Fibroblast of mammary gland (primary cell): ENCODE measurements around the gene AGRP.

Experiments
- DNase-seq: peaks from one replicate; pipeline ENCODE4 v3.0.0-alpha.2; 2010; ENCODE audit warnings: low read depth
- H3K4me3 ChIP-seq: 2 replicates; pipeline ENCODE4 v1.5.1; 2011; ENCODE audit warnings: low read depth, mild to moderate bottlenecking, low read length, moderate library complexity; ENCODE audit not compliant: control insufficient read depth
- CTCF ChIP-seq: conservative IDR thresholded peaks from 2 replicates; pipeline ENCODE4 v1.5.1; 2011; ENCODE audit warnings: low read depth, low read length, inconsistent platforms; ENCODE audit not compliant: control insufficient read depth, insufficient read depth

AGRP gene

DNA sequence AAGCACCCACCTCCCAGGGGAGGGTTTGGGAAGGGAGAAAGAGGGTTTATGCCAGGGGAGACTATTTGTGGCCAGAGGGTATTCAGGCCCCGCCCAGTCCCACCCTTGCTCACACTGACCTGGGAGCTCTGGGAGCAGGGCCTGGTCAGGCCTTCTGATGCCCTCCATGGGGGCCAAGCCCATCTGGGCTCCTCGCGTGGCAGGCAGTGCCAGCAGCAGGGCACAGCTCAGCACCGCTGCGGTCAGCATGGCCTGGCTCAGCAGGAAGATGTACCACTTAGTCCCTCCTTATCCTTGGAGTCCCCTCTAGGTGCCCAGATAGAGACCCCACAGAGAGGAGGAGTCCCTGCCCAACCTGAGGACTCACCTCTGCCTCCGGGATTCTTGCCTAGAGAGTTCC, at the start of gene AGRP:
Gene AGRP (minus strand): TSS at position 398 of the 400 bp plus-strand sequence. CDS start 149 bp downstream, at position 249.
- TF ChIP-seq CTCF, result no peak
- no peak within 1 kb of the TSS for H3K4me3 ChIP-seq
- DNase-seq, result no peak

DNA sequence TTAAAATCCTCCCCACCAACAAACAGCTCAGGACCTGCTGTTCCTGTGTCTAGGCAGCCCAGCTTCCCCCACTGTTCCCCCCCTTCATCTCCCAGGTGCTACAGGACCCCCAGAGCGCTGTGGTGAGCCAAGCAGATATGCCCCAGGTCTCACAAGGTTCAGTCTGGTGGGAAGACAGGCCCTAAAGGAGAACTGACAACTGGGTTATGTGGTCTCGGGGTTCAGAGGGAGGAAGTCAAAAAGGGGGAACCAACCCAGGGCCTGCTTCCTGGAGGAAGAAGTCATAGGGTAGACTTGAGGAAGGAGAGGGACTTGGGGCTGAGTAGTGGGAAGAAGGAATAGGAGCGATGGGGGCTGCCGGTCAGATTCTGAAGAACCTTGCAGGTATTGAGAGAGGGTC, 47.9 kb upstream of the AGRP start:
- DNase-seq, result no peak
- no peak for TF ChIP-seq CTCF
- no peak overlapping the region for H3K4me3 ChIP-seq

DNA sequence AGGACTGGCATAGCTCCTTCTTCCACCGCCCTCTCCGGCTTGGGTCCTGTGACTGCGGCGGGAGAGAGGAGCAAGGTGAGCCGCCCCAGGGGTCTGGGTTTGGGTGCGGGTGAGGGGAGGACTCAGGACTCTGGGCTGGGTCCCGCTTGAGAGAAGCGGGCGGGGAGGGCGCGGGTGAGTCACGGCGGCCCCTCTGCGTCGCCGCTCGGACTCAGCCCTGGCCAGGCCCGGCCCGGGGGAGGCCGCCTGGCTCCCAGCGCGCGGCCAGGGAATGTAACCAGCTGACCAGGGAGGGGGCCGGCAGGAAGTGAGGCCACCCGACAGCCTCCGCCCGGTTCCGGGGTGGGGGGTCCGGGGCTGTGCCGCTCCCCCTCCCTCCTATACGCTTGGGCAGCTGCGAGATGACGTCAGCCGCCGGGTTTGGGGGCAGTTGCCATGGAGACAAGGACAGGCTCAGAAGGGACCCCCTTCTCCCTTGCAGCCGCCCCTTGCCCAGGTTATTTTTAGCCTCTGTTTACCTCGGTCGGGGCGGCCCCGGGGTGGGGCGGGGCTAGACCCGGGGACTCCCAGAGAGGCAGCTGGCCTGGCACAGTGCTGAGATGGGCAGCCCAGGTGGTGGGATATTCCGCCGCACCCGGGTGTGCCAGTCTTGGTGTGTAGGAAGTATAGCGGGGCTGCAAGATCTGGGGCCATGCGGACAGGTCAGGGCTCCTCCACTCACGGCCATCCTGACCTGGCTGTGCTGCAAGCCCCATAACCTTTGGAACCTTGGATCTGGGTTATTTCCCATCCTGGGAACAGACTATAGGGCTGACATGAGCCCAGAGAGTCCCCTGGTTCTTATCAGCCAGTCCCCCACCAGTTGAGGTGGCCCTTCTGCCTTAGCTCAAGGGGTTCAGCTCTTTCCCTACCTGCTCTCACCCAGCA, 46.9 kb upstream of the AGRP start:
- DNase-seq, result peak; percentile 62
- no peak for TF ChIP-seq CTCF
- peak overlapping the region; percentile 83 for H3K4me3 ChIP-seq

GRCh38 chr16:67529582-67530012, 46.2 kb upstream of the AGRP start:
- no peak for TF ChIP-seq CTCF
- H3K4me3 ChIP-seq, result peak overlapping the region; percentile 83
- peak; percentile 36 for DNase-seq

DNA sequence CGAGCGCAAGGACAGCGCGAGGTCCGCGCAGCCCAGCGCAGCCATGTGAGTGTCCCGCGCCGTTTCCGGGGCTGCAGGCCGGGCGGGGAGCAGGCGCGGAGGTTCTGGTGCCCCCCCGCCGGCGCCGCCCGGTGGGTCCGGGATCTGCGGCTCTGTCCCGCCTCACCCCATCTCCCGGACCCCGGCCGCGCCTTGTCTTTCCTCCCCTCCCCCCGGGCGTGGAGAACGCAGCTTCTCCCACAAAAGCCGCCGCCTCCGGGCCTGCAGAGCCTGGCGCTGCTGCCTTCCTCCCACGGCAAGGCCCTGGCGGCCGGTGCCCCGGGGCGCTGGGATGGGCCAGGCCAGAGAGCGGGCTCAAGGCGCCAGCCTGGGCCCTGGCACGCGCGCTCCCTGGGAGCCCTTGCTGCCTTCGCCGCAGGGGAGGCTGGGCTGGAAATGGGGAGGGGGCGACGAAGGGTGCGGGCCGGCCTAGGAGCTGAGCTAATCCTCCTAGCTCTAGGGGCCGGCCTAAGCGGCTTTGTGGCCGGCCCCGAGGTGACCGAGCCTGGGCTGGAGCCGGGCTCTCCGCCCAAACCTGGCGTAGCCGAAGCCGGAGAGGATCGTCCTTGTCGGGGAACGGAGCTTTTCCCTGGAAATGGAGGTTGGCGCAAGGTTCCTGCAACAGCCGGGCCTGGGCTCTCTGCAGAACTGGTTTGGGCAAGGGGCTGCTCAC, 45.7 kb upstream of the AGRP start:
- no peak for TF ChIP-seq CTCF
- DNase-seq, result no peak
- peak overlapping the region; percentile 83 for H3K4me3 ChIP-seq

DNA sequence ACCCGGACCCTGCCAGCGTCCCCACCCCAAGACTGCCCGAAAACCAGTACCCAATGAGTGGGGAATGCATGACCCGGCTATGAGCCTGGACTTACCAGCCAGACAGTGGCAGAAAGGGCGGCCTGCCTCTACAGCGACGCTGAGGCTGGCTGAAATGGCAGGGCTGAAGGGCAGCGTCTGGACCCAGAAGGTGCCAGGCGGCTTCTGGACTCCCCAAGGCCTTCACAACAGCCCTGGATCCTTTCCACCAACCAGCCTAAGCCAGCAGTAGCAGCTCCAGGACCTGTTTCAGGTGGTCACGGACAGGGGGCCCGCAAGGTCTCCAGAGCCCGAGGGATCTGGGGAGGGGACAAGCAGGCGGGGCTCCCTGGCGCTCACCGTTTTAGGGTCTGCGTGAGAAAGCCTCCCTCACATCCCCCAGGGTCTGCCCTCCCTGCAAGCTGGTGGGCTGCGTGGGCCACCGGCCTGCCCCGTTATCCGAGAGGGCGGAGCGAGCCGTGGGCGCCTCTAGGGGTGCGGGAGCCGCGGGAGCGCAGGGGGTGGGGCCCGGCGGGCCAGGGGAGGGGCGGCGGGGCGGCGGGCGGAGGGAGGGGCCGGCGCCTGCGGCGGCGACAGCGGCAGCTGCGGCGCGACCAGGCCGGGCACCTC, 45.0 kb upstream of the AGRP start, which contains the start of gene RIPOR1:
Gene RIPOR1 (plus strand): TSS at position 608 of the 648 bp plus-strand sequence. CDS start 9,618 bp downstream, outside the sequence.
- TF ChIP-seq CTCF, result no peak
- no peak for DNase-seq
- peak within 1 kb of the TSS; percentile 83 for H3K4me3 ChIP-seq
